Sigmoid colon (tissue), 4 donors: Measurements from ENCODE around the gene SPOCK1.

Experiments
- EP300 ChIP-seq, 4 donors: sonication (generic); formaldehyde crosslinking; IDR thresholded peaks; one replicate each; pipeline ENCODE4 v1.6.1; 2017; ENCODE audit warnings: antibody characterized with exemption in 4 of 4
- POLR2AphosphoS5 ChIP-seq, 4 donors: sonication (generic); formaldehyde crosslinking; IDR thresholded peaks; one replicate each; pipeline ENCODE4 v1.6.1; 2017; ENCODE audit warnings: antibody characterized with exemption in 4 of 4
- TF ChIP-seq, protein P1 (sequence below), 4 experiments: fragments of 450-650 bp in 3 of 4; fragments of 200-600 bp in 1 of 4; IDR thresholded peaks; one replicate each; pipeline ENCODE4 v1.5.1; 2016 to 2019; ENCODE audit warnings: antibody characterized with exemption in 4 of 4, mild to moderate bottlenecking in 3 of 4, moderate library complexity in 2 of 4

- TF ChIP-seq, protein P1, sequence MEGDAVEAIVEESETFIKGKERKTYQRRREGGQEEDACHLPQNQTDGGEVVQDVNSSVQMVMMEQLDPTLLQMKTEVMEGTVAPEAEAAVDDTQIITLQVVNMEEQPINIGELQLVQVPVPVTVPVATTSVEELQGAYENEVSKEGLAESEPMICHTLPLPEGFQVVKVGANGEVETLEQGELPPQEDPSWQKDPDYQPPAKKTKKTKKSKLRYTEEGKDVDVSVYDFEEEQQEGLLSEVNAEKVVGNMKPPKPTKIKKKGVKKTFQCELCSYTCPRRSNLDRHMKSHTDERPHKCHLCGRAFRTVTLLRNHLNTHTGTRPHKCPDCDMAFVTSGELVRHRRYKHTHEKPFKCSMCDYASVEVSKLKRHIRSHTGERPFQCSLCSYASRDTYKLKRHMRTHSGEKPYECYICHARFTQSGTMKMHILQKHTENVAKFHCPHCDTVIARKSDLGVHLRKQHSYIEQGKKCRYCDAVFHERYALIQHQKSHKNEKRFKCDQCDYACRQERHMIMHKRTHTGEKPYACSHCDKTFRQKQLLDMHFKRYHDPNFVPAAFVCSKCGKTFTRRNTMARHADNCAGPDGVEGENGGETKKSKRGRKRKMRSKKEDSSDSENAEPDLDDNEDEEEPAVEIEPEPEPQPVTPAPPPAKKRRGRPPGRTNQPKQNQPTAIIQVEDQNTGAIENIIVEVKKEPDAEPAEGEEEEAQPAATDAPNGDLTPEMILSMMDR (IDR thresholded peaks at IDR 0.05): no peak
- TF ChIP-seq POLR2AphosphoS5 (IDR thresholded peaks at IDR 0.05): no peak
- TF ChIP-seq EP300 (IDR thresholded peaks at IDR 0.05): no peak
Measured at GRCh38 chr5:137191179-137191578, 307.9 kb downstream of the SPOCK1 start.
